Hair follicular keratinocyte (primary cell): ENCODE data around the gene ELK3. TPM values are rescaled to one million over a fixed set of nuclear protein-coding genes. Genes with fewer than 3 reads are reported as not detected.

Source experiments
- total RNA-seq: library from RNA; depleted of rRNA; stranded (reverse); fragments of >200 nt; gene quantifications from 2 replicates; pipeline ENCODE4 v1.2.3, GENCODE V29; 2015

The ELK3 gene
- total RNA-seq, result 28.6 and 52.0 TPM in 2 replicates

GRCh38 chr12:96193725-96194575, at the start of gene ELK3:
TSS of gene ELK3 (plus strand) at chr12:96194375.

Other genes starting within 250 kb of the ELK3 start
- 0.08 and 0.27 TPM in 2 replicates for gene HAL, start 198.0 kb upstream of the ELK3 start, total RNA-seq
- 128 and 129 TPM in 2 replicates for gene LTA4H, start 158.8 kb upstream of the ELK3 start, total RNA-seq
- gene CDK17, start 206.1 kb downstream of the ELK3 start, total RNA-seq, result 25.0 and 52.5 TPM in 2 replicates